Fibroblast of skin of back (primary cell): ENCODE data around the gene PCCA. TPM values are rescaled to one million over a fixed set of nuclear protein-coding genes. Genes with fewer than 3 reads are reported as not detected.
A peak's percentile ranks its signal among the peaks of the same experiment; 100 is the strongest.
"Not testable (repeated sequence)": the region's sequence is repeated elsewhere in the genome, so short reads cannot be mapped to it uniquely, and the experiment has no call there.

Source experiments
- DNase-seq: peaks from one replicate; pipeline ENCODE4 v3.0.0-alpha.2; 2013
- polyA plus RNA-seq, 2 experiments: library from polyadenylated mRNA; unstranded; fragments of 120-200 nt; gene quantifications; one replicate each; pipeline ENCODE4 v1.2.1, GENCODE V29; 2013; ENCODE audit not compliant: insufficient read length in 2 of 2

Gene PCCA, protein sequence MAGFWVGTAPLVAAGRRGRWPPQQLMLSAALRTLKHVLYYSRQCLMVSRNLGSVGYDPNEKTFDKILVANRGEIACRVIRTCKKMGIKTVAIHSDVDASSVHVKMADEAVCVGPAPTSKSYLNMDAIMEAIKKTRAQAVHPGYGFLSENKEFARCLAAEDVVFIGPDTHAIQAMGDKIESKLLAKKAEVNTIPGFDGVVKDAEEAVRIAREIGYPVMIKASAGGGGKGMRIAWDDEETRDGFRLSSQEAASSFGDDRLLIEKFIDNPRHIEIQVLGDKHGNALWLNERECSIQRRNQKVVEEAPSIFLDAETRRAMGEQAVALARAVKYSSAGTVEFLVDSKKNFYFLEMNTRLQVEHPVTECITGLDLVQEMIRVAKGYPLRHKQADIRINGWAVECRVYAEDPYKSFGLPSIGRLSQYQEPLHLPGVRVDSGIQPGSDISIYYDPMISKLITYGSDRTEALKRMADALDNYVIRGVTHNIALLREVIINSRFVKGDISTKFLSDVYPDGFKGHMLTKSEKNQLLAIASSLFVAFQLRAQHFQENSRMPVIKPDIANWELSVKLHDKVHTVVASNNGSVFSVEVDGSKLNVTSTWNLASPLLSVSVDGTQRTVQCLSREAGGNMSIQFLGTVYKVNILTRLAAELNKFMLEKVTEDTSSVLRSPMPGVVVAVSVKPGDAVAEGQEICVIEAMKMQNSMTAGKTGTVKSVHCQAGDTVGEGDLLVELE
- 12.4 TPM for polyA plus RNA-seq (2013, experiment 1 of 2; ENCODE audit: insufficient read length)
- 17.9 TPM for polyA plus RNA-seq (2013, experiment 2 of 2; ENCODE audit: insufficient read length)

DNA sequence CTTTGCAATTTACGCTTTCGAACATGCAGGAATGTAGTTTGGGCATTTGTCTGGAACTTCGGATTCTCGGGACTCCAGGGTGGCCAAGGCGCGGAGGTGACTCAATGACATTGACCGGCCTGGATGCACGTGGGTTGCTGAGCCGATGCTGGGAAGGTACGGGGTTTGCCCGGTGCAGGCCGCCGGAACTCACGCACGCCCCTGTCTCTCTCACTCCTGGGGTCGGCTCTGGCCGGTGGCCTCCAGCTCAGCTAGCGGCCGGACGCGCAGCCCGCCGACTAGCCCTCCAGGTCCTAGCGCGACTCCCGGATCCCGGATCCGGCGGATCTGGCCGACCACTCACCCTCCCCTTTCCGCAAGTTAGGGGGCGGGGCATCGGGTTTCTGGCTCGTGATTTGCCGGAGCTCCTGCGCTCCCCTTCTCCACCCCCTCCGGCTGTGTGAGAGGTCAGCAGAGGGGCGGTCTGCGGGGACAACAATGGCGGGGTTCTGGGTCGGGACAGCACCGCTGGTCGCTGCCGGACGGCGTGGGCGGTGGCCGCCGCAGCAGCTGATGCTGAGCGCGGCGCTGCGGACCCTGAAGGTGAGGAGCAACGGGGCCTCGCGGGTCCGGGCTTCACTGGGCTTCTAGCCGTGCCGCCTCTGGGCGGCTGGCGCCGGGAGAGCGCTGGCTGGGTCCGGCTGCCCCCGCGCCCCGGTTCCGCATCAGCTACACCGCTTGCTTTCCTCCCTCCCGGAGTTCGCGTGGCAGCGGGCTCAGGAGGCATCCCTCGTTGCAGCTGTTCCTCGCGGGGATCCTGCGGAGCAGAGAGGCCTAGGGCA lies at the start of gene PCCA:
Gene PCCA, plus strand, starts transcription at position 450 of the 821 bp plus-strand sequence. Its CDS starts 28 bp downstream, at position 478.
- DNase-seq = peak; percentile 93

DNA sequence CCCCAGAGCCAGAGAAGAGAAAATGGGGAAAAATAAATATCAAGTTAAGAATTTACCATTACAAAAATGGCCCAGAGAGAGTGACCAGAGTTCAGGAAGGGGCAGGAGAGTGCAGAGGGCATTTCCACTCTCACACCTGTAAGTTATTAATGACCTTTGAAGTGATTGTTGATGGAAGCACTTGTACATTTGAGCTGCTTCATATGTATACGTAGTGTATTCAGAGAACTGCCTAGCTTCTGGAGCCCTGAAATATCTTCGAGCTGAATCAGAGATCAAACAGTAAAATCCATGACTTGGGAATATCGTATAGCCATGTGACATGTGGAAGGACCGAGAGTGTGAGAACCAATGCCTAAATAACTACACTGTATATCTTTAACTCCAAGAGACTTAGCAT lies 49.2 kb upstream of the PCCA start:
- peak; percentile 55 for DNase-seq

DNA sequence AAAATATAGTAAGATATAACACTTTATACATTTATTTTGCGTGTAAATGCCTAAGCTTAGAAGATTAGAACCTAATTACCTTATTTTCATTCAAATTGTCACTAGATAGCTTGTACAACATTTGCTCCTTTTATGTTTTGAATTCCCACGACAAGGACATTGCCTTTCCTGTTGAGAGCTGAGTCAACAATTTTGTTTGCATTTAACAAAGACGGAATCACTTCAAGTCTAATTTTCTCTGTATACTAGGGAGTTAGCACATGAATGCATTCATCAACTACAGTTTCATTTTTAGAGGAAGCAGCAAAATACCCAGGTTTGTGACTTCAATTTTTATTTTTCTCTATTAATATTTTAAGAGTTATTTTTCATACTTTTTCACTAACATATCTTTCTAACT lies 48.7 kb upstream of the PCCA start:
- DNase-seq = no peak

DNA sequence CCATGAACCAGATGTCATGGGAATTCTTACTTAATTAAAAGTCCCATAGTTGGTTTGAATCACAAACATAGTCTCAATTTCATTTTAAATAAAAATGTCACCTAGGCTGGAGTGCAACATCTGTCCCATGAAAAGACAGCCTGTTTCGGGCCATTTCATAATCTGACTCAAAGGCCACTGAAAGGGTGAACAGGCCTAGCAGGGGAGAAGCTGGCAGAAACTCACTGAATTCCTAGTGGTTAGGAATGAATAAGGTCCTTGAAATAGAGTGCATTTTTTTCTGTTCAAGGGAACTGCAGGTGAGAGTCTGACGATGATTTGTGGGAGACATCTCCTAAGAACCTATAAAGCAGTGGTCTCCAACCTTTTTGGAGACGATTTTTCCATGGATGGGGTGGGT lies 44.0 kb upstream of the PCCA start:
- DNase-seq = no peak

DNA sequence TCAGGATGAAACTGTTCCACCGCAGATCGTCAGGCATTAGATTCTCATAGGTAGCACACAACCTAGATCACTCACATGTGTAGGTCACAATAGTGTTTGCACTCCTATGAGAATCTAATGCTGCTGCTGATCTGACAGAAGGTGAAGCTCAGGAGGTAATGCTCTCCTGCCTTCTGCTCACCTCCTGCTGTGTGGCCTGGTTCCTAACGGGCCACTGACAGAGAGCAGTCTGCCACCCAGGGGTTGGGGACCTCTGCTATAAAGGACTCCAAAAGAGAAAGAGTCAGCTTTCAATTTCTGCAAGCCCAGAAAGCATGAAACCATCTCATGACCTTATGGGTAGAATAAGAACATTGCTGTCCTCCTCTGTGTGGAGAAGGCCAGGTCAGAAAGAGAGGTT lies 43.5 kb upstream of the PCCA start:
- no peak for DNase-seq

DNA sequence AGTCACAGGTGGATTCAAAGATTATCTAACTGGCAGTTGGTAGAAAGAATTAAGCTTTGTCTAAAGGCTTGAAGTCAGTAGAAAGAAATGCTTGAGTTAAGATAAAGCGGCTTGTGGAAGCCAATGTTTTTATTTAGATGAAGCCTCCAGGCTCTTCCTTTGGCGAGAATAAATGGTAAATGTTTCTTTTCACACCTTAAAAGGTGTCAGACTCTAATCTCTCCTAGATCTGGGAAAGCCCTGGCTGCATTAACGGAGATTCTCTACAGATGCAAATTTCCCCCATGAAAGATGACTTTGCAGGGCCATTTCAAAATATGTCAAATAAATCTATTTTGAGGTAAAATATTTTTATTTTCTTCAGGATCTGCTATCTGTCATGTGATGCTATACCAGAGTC lies 37.8 kb upstream of the PCCA start:
- no peak for DNase-seq

DNA sequence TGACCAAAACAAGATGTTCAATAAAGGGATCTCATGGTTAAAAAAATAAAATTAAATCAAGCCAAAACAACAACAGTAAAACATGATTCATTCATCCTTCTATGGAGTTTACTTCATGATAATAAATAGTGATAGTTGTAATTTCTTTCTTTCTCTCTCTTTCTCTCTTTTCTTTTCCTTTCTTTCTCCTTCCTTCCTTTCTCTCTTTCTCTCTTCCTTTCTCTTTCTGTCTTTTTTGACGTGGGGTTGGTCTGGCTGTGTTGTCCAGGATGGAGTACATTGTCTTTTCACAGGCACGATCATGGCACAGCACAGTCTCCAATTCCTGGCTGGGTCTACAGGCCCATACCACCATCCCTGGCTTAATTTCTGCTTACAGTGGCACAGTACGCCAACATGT lies 29.1 kb upstream of the PCCA start:
- DNase-seq = no peak

DNA sequence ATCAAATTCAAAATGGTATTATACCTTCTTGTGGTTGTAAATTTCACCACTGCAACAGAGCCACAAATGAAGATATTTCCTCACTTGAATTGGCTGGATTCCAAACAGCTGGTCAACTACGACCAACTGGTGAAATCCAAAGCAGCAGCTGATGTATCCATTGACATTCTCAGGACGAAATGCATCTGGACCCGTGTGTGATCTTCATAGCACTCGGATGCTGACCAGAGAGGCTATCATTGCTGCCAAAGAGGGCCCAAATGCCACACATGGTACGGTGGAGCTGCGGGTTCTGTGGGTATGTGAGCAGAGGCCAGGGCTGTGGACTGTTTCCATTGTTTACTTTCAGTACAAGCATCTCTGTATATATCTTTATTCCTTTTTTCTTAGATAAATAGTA lies 25.6 kb upstream of the PCCA start:
- DNase-seq = no peak

DNA sequence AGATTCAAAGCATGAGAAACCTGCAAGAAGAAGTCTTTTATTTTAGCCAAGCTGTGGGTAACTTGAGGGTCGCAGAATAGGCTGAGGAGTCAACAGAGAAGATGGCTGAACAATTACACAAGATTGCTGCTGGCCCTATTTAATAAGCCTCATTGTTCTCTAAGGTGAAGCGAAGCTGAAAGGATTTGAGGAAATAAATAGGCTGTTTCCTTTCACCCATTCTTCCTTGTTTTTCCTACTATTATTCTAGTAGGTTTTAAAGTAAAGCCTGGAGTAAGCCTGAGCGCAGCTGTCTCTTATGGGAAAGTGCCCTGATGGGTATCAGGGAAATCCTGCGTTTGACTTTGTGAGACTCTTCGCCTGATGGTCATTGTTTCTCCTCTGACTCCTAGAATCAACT lies 25.0 kb upstream of the PCCA start:
- DNase-seq = no peak

DNA sequence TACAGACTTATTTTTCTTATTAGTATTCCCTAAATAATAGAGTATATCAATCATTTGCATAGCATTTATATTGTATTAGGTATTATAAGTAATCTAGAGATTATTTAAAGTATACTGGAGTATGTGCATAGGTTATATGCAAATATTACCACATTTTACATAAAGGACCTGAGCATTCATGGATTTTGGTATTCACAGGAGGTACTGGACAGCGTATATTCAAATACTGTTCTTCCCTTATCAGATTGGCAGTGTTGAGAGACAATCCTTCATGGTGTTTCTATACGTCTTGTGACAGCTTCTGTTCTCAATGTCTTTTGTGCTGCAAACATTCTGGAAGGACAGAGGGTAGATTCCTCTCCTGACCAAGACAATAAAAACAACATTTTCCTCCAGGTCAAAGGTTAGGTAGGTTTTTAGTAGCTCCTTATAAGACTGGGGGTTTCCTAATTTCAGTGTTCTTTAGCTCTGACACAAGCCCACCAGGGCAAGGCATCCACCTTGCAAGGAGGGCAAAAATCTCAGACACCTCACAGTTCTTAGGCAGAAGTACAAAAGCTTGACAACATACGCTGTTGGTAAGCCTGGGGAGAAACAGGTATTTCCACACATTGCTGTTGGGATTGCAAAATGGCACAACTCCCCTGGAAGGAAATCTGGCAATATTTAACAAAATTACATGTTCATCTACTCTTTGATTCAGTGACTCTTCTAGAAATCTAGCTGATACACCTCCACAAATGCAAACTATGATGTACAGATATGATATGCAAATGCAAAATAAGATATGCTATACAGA lies 20.6 kb upstream of the PCCA start:
- no peak for DNase-seq

DNA sequence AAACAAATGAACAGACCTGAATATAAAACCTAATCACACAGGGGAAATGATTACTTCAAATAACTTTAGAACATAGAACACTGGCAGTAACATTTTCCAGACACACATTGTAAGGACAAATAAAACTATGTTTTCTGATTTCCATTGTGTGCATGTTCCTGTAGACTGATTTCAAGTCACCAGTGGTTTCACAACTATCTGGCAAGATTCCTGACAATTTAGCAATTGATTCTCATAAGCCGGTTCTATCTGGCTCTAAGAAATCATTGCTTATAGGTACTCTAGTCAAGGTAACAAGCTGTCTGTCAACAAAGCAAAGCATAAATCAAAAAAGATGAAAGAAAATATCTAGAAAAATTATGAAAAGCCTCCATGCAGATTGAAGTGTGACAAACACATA lies 19.6 kb upstream of the PCCA start:
- DNase-seq = no peak

DNA sequence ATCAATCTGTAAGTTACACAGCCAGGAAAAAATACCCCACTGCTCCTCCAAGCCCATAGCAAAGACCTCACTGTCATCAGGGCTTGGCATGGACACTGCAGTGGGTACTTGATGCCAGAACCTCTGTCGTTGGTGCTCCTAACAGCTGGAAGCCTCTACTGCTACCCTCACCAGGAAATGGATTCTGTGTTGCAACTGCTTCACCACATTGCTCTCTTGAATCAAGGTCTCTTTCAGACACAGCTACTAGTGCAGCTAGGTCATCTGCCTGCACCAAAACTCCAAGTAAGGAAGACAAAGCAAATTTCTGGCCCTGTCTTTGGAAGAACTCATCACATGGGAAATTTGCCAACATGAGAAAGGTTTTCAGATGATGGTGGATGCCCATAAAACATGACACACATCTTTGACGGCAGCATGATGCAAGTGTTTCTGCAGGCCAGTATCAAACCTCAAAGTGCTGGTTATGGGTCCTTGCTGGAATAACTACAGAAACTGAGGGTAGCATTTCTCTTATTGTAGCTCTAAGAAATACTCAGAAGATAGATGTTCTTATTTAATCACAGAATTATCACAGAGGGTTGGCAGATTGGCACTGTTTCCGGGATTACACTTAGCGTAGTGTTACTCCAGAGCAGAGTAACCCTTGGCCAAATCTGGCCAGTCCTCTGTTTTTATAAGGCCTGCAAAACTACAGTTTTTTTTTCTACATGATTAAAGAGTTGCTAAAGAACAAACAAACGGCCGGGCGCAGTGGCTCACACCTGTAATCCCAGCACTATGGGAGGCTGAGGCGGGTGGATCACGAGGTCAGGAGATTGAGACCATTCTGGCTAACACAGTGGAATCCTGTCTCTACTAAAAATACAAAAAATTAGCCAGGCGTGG lies 12.9 kb upstream of the PCCA start:
- DNase-seq = peak; percentile 7

DNA sequence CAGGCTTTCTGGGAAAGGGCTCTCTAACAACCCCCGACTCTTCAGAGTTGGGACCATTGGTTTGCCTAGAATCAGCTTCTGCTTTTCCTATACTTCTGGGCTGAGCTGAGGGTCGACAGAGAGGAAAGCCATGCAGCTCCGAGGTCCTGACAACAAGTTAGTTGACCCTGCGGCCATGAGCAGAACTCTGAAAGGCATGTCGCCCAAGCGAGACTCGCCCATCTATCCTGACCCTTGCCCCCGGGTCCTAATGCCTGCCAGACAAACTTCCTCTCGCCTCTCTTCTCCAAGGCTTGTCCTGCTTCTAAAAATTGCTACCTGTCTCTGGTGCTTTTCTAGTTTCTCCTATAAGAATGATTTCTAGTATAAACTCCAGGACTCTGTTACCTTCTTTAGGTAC lies 9.9 kb upstream of the PCCA start:
- DNase-seq = not testable (repeated sequence)

DNA sequence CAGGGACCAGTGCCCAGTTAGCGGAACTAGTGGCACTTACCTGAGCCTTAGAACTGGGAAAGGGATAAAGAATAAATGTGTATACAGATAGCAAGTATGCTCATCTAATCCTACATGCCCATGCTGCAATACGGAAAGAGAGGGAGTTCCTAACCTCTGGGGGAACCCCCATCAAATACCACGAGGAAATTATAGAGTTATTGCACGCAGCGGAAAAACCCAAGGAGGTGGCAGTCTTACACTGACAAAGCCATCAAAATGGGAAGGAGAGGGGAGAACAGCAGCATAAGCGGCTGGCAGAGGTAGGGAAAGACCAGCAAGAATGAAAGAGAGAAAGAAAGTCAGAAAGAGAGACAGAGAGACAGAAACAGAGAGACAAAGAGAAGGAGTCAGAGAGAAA lies 5.5 kb upstream of the PCCA start:
- not testable (repeated sequence) for DNase-seq

DNA sequence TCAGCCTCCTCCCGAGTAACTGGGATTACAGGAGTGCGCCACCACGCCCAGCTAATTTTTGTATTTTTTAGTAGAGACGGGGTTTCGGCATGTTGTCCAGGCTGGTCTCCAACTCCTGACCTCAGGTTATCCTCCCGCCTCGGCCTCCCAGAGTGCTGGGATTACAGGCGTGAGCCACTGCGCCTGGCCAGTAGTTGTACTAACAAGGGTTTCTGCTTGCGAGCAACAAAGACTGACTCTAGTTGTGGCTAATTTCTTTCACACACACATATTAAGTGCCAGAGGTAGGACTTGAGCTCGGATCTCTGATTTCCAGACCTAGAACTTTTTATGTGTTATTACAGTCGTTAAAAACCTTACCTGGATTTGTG lies 635 bp upstream of the PCCA start:
- no peak for DNase-seq

DNA sequence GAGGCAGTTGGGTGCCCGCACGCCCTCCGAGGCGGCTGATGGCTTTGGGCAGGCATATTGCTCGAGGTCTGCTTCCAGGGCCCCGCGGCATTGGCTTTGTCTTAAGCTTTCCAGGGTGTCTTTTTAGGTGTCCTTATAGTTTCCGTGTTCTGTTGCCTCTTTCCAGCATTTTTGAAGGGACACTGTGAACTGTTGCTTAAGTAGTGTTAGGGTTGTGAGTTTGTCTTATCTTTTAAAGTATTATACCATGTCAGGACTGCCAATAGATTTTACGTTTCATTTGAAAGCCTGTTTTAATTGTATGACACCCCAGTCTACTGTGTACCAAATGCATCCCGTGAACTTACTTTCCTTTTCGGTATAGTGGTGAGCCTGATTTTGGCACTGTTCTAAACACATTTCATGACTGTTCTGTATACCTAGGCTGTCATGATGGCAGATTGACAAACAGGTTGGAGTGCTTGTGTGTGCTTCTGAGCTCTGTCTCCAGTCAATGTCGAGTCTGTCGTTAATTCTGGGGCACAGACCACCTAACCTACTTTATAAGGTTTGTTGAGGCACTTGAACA lies 656 bp downstream of the PCCA start:
- DNase-seq = peak; percentile 8

DNA sequence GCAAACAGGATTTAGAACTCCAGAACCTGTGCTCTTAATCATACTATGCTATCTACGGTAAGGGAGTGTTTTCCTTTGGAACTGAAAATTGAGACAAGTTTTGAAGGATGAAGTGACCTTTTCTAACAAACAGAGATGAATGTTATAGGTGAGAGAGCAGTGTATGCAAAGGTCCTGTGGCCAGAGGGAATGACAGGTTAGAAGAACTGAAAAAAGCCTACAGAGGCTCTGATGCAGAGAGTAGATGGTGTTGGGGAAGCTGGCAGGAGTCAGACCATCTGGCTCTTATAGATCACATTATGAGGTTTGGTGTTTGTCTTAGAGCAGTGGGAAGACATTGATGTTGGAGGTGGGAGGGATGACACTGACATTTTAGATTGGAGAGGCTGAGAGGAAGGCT lies 2.0 kb downstream of the PCCA start:
- DNase-seq = no peak

DNA sequence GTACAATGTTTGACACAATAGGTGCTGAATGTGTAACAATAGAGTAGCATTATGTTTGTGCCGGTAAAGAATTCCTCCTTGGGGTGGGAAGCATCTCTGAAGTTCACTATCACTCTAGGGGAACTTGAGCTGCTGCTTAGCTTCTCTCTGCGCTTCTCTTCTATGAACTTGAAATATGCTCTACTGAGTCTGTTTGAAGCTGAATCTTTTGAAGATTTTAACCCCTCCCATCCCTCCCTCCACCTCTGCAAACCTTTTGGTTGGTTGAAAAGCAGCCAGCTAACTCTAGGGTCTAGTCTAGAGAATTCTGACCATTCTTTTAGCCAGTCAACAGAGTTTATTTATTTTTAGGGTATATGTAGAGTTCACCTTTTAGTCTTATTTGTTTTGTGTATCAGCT lies 2.5 kb downstream of the PCCA start:
- DNase-seq = no peak

DNA sequence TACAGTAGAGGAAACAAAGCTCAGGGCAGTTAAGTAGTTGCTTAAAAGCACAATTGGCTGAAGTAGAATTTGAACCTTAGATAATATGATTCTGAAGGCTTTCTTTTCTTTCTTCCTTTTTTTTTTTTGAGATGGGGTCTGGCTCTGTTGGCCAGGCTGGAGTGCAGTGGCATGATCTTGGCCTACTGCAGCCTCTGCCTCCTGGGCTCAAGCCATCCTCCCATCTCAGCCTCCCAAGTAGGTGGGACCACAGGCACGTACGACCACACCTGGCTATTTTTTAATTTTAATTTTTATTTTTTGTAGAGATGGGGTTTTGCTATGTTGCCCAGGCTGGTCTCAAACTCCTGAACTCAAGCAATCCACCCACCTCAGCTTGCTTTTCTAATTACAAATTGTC lies 3.4 kb downstream of the PCCA start:
- not testable (repeated sequence) for DNase-seq

DNA sequence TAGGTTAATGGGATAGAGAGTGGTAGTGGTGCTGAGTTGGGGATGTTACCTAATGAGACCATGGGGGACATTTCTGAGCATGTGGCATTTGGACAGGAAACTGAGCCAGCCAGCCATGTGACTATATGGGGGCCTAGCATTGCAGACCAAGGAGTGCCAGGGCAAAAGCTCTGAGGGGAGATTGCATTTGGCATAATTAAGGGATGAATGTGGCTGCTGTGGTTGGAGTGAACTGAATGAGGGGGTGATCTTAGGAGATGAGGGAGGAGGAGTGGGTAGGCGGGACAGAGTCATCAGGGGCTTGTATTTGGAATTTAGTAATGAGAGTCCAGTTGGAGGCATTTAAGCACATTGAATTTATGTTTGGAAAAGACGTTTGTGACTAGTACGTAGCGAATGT lies 6.6 kb downstream of the PCCA start:
- no peak for DNase-seq

DNA sequence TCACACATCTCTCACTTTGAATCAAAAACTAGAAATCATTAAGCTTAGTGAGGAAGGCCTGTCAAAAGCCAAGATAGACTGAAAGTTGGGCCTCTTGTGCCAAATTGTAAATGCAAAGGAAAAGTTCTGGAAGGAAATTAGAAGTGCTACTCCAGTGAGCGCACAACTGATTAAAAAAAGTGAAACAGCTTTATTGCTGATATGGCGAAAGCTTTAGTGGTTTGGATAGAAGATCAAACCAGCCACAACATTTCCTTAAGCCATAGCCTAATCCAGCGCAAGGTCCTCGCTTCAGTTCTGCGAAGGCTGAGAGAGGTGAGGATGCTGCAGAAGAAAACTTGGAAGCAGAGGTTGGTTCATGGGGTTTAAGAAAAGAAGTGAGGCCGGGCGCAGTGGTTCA lies 7.6 kb downstream of the PCCA start:
- DNase-seq = no peak
